UCSD-AML1 (cell line): Measurements from ENCODE around the gene DLG2.
"Not testable (repeated sequence)": the region's sequence is repeated elsewhere in the genome, so short reads cannot be mapped to it uniquely, and the experiment has no call there.

Source experiments
- DNase-seq: peaks from one replicate; lab custom pipeline; 2025; ENCODE audit not compliant: unreplicated experiment; lab: John Stamatoyannopoulos, UW

DLG2 gene

DNA sequence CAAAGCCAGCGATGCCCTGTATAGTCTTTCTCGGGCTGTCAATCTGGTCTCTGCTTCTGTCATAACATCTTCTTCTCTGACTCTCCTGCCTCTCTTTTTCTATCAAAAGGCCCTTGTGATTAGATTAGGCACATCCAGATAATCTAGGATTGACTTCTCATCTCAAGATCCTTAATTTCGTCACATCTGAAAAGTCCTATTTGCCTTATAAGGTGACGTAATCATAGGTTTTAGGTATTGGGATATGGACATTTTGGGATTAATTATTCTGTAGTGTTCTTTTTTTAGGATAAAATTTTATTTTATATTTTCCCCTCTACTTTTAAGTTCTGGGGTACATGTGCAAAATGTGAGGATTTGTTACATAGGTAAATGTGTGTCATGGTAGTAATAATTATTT, 1860.2 kb downstream of the DLG2 start:
- DNase-seq: no peak

DNA sequence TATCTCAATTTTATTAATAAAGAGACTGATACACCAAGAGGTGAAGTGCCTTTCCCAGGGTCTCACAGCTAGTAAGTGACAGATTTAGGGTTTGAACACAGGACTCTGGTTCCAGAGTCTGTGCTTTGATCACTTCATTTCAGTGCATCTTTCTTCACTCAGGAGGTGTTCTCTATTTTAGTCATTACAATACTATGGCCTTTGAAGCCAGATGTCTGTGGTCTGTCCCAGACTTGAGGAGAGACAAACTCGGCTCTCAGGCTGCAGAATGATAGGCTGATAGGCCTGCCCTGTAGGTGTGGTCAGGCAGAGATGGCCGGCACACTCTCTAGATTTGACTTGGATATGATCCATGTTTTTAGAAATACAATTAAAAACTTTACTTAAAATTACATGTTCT, 1862.5 kb downstream of the DLG2 start:
- DNase-seq: no peak

DNA sequence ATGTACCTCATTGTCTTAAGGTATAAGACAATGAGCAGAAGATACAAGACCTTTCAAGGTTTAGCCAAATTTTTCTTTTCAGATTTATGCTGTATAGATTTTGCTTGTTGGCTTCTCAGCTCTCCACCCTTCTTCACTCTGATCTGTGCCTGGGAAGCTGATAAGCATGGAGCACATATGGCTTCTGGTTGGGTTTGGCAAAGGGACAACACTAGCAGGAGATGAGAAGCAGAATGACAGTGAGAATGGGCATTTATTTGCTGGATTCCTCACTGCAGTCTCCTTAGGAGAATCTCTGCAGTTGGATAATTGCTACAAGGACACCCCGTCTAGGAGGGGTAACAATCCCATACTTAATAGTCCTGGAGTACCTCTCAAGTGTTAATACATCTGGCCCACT, 1866.2 kb downstream of the DLG2 start:
- no peak for DNase-seq

DNA sequence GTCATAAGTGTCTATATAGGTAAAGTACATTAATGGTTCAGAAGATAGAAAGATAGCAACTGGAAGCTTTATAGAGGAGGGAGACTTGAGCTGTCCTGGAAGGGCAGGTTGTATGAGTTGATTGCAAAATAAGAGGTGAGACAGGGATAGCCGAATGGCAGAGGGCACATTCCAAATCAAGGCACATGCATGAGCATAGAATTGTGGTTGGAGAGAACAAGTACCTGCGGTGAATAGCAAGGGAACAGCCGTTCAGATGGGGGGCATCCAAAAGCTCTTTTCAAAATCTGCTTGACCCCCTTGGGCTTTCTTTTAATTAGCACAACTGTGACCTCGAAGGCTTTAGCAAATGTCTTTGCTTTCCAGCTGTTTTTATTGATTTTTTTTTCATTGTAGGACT, 1868.0 kb downstream of the DLG2 start:
- no peak for DNase-seq

DNA sequence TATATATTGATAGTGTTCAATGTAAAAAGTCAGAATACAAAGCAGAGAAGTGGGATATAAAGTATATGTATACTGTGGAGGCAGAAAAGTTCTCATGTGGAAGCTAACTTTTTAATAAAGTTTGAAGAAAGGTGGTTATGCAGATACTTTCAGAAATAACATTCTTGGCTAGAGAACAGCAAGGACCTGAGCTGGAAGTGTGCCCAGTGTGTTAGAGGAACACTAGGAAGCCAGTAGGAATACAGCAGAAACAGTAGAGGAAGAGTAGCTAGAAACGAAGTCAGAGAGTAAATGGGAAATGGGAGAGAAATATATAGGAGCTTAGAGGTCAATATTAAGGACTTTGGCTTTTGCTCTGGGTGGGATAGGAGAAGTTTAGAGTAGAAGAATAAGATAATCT, 1876.1 kb downstream of the DLG2 start:
- no peak for DNase-seq

DNA sequence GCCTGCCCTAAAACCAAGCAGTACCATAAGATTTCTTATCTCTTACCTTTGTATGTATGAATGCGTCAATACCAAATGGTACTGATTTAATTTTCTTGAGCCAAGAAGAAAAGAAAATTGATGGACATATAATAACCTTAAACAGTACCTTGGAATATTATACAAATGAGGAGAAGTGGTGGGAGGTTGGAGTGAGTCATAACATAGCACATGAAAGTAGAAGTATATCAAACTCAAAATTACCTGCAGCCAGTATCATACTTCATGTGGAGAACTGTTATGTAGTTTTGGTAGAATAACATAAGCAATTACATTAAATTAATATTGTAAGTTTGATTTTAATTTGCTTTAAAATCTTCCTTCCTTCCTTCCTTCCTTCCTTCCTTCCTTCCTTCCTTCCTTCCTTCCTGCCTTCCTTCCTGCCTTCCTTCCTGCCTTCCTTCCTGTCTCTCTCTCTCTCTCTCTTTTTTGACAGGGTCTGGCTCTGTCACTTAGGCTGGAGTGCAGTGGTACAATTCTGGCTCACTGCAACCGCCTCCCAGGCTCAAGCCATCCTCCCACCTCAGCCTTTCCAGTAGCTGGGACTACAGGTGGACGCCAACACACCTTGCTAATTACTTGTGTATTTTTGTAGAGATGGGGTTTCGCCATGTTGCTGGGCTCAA, 1880.1 kb downstream of the DLG2 start:
- DNase-seq: no peak

DNA sequence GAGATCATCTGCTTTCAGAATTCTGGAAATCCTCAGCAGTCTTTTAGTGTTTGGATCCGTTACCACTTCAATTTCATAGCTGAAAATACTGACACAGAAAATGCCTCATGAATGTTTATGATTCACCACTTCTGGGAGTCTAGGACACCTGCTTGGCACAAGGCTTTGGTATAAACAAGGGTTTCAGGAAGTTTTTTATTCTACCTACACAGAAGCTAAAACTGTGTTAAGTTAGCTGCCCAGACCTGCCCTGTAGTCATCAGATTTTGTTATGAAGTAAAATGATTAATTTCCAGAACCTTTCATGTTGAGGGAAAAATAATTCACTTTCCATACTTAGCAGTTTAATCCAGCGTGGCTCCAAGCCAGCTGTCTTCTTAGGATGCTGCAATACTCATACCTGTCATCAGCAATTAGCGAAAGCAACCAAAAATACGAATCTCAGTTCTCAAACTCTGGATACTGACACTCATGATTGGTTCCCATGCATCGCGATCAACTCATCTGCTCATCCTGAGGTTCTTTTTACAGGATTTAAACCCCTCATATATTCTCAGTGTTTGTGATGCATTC, 1882.4 kb downstream of the DLG2 start:
- no peak for DNase-seq

DNA sequence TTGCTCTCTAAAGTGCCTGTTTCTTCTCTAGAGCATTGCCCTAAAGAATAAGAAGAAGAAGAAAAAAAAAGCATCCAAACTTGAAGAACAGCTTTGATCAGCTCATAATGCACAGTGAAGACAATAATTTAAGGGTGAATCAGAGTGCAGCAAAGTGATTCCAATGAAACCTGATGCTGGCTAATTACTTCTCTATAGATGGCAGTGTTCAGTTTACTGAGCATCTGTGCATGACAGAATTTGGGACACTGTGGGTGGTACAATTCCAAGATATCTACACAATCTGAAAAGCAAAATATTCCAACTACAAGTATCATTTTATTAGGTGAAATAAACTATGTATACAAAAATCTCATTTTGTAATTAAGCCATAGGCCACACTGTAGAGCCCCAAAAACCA, 1890.5 kb downstream of the DLG2 start:
- DNase-seq: no peak

DNA sequence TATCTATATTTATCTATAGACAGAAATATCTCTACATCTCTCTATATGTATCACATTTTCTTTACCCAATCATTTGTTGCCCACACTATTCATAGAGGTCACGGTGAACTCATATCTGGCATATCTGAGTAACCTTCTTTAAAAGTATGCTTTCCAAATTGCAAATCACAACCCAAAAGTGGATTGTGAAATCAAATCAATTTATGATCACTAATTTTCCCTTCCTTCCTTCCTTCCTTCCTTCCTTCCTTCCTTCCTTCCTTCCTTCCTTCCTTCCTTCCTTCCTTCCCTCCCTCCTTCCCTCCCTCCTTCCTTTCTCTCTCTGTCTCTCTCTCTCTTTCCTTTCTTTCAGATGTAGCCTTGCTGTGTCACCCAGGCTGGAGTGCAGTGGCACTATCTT, 1893.0 kb downstream of the DLG2 start:
- no peak for DNase-seq

DNA sequence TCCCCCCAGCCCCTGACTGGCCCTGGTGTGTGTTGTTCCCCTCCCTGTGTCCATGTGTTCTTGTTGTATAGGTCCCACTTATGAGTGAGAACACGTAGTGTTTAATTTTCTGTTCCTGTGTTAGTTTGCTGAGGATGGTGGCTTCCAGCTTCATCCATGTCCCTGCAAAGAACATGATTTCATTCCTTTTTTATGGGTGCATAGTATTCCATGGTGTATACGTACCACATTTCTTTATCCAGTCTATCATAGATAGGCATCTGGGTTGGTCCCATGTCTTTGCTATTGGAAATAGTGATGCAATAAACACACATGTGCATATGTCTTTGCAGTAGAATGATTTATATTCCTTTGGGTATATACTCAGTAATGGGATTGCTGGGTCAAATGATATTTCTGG, 1895.9 kb downstream of the DLG2 start:
- not testable (repeated sequence) for DNase-seq

DNA sequence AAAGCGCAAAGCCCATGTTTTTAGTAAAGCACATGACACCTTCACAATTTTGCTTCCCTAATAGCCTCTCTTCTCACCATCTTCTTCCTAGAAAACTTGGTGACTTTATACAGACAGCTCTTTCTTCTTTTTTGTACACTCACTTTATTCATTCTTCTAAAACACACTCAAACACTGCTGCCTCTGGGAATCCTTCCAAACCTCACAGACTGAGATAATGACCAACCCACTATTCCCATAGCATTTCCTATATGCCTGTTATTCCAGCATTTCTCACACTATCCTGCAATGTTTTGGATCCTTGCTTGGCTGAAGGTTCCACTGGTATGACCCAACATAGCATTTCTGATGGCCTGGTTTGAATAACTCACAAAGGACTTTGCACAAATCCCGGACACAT, 1898.9 kb downstream of the DLG2 start:
- no peak for DNase-seq

DNA sequence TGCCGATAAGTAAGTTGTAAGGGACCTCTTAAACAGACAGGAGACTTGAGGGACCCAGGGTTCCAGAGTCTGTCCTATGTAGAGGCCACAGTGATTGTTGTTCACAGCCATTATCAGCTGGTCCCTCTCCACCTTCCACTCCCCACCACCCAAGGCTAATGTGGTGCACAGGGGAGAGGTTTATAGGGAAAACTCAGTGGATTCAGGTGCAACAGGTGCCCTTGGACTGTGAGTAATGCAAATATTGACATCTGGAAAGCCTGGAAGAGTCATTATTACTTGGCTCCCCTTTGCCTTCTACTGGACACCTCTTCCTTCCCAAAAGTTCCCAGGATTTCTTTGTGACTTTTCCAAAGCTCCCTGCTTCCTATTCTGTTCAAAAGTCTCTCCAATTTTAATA, 1899.9 kb downstream of the DLG2 start:
- no peak for DNase-seq

DNA sequence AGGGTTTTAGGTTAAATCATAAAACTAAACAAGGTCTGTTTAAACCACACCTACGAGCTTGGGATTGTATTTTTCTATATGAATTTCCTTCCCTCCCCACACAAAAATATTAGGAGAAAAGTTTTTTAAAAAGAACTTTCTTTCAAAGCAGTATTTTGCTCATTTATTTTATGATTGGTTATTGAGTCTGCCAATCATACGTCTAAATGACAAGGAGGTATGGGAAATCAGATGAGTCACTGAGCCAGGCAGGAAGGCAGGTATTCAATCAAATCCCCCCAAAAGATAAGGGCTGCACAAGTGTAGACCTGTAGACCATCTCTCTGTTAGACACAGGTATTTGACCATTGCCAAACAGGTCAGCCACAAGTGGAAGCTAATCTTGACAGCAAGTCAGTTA, 1900.8 kb downstream of the DLG2 start:
- DNase-seq: no peak

DNA sequence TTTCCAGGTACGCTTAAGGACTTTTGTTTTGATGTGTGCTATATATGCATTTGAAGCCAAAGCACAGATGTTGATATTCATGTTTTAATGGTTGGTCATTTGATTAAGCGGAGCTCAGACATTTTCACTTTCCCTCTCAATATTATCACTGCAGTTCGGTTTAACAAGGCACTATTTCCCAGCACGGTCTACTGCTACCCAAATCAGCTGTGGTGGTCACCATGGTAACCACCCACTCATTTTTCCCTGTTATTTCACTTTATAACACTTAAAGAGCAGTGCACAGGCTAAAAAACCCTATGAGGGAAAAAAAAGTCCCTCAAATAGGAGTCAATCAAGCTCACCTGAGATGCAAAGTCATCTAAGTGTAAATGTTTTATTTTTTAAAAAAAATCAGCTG, 1901.4 kb downstream of the DLG2 start:
- DNase-seq: no peak

DNA sequence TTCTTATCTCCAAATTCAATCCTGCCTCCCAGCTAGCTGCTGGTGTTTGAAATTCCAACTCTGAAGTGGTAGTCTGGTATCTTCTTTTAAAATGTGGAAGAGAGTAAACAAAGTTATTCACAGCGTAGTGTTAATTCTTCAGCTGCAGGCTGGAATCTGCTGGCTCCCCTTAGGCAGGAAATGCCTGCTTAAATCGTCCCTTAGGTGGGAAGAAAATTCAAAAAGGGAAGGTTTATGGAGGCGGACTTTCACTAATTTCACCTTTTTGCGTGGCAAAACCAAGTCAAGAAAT, 1901.9 kb downstream of the DLG2 start:
- no peak for DNase-seq

DNA sequence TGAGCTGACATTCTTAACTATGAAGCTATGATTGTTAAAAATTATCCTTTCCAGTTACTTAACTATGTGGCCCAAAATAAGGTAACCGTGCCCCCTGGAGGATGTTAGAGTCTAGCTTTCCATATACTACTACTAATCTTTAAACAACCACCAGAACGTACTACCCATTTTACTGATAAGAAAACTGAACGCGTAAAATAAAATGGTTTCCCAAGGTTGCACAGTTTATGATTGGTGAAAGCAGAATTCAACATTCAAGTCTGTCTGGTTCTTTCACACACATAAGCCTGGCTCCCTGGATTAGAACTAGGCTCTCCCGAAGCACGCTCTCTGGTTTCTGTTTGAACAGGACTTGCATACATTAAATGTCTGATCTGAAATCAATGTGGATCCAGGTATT, 1903.1 kb downstream of the DLG2 start:
- DNase-seq: no peak

DNA sequence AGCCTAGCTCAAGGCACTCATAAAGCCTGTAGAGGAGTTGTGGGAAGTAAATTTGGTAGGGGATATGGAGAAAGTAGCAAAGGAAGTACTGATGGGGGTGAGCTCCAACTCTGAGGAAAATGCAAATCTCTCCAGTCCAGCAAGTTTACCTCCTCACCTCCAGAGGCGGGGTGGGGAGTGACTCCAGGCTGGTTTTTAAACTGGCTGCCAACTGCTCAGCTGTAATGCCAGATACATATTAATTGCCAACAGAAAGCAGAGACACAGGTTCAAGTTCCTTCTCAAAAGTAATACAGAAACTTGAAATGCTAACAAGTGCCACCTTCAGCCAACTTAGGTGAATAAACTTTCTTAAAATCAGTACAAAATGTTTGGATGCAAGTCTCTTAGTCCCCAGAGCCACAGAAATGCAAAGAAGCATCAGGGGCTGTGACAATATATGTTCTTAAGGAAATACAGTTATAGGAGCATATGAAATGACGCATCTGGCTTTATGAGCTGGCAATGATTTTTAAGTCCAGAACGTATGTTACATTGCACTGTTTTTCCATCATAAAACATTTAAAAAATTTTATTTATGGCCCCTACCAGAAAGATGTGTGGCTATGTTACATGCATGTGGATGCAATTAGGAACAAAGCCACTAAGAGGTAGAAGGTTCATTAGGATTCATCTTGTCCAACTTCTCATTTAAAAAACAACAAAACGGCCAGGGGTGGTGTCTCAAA, 1904.6 kb downstream of the DLG2 start:
- DNase-seq: no peak

DNA sequence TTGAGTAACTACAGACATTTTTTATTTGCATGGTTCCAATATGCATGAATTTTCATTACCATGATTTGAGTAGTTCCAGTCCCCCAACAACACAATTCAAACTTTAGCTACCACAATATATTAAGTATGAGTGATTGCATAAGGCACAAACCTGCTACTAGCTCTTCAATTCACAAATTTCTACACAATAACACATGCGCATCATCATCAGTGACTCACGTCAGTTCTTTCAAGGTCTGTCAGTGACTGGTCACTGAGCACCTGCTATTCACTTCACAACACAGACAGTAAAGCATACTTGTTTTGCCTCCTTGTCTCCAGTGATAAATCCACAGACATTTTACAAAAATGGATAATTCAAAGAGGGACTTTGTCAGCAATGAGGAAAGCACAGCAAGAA, 1905.9 kb downstream of the DLG2 start:
- no peak for DNase-seq

DNA sequence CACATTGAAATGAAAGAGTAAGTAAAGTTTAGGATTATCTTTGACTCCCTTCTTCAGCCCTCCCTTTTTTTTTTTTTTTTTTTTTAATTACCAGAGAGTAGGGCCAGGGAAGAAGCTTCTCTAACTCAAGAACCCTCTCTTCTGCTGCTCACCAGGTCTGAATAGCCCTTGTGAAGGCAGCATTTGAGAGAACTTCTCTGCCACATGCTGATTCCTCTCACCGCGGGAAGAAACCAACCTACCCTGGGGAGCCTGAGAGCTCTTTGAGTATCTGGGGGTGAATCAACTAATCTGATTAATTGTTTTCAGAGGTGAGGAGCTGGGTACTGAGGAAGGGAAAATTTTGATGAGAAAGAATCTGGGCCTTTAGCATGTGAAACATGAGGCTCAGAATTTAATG, 1906.5 kb downstream of the DLG2 start:
- DNase-seq: no peak

DNA sequence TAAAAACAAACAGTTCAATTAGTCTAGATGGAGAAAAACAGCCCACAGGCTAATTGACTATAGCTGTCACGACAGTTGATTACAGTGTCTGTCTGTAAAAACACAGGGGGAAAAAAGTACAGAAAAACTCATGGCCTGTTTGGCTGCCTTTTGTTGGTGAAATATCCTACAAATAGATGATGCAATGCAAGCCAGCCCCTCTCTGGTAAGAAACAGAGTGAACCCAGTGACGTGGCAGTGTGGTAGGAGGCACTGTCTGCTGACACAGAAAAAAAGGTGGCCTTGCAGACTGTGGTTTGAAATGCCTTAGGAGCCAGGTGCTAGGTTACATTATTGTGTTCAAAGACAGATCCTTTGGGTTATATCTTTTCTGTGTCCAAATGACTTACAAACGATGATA, 1909.6 kb downstream of the DLG2 start:
- DNase-seq: no peak

DNA sequence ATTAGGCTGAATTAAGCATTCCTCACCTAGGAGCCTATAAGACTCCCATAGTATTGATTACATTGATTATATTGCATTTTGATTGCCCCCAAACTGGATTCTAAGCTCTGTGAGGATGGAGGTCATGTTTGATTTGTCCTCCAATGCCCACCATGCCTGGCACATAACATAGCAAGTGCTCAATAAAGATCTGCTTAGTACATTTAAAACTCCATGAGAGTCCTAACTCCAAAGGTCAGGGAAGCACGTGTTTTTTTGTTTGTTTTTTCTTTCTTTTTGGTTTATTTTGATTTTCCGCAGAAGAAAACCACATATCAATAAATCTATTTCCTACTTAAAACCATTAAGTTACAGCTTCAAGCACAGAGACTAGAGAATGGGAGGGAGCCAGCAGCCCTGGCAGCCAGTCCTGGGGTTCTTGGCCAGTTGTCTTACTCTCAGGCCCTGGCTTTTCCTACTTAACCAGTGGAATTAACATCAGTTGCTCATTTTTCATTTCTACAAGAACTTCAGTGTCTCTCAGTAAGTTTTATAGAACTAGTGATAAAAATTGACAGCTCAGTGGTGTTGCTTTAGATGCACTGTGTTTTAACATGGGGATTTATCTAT, 1911.1 kb downstream of the DLG2 start:
- DNase-seq: no peak

DNA sequence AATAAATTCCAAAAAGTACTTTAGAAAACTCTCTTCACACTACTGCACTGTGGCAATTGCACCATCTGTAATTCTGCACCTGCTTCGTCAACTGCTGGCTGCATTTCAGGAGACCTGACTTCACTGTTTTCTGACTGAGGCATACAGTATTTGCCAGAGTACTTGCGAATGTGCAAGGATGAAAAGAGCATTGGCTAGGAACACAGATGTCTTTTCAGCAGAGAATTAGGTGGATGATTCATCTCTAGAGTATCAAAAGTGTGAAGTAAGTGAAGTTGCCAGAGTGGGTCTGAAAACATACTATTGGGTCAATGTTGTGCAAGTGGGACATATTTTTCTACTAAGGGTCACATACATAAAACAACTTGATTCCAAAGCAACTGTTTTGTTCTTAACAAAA, 1913.4 kb downstream of the DLG2 start:
- no peak for DNase-seq
